Subcutaneous adipose tissue (tissue), 4 donors: Measurements from ENCODE around the gene GPA33. TPM values are rescaled to one million over a fixed set of nuclear protein-coding genes. Genes with fewer than 3 reads are reported as not detected.

Experiments used
- total RNA-seq, 4 donors: library from RNA; depleted of rRNA; stranded (reverse); fragments of >200 nt; gene quantifications; one replicate each; pipeline ENCODE4 v1.1.0, GENCODE V29; 2016
- TF ChIP-seq, protein P1 (sequence below): fragments of 450-650 bp; IDR thresholded peaks from one replicate; pipeline ENCODE4 v1.5.1; 2016; ENCODE audit warnings: low read depth, mild to moderate bottlenecking, control low read depth, antibody characterized with exemption, moderate library complexity

GPA33 gene
- total RNA-seq, 4 donors from 2014 or later: 0.75 to 1.2 TPM; not detected in 2

DNA sequence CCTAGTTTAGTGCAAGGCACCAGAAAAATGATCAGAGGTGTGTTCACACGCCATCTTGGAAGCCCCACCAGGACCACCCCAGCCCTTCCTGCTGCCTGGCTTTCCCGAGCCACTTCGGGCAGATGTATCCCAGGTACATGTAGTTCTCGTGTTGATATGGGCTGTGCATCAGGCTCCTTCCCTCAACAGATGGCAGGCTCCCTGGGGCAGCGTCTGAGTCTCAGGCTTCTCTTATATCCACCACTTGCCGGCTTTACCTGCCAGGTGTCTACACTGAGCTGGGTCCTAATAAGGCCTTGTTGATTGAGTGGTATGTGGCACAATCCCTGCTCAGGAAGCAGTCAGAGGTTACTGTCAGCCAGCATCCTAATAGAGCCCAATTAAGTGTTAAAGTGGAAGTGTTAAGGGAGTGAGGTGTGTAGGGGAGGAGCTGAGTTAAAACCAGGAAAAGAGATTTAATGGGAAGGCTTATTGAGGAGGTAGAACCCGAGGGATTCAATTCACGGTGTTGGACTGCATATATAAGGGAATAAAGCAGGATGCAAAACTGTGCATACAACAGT lies 8.5 kb downstream of the GPA33 start:
- TF ChIP-seq, protein P1, sequence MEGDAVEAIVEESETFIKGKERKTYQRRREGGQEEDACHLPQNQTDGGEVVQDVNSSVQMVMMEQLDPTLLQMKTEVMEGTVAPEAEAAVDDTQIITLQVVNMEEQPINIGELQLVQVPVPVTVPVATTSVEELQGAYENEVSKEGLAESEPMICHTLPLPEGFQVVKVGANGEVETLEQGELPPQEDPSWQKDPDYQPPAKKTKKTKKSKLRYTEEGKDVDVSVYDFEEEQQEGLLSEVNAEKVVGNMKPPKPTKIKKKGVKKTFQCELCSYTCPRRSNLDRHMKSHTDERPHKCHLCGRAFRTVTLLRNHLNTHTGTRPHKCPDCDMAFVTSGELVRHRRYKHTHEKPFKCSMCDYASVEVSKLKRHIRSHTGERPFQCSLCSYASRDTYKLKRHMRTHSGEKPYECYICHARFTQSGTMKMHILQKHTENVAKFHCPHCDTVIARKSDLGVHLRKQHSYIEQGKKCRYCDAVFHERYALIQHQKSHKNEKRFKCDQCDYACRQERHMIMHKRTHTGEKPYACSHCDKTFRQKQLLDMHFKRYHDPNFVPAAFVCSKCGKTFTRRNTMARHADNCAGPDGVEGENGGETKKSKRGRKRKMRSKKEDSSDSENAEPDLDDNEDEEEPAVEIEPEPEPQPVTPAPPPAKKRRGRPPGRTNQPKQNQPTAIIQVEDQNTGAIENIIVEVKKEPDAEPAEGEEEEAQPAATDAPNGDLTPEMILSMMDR: no peak

DNA sequence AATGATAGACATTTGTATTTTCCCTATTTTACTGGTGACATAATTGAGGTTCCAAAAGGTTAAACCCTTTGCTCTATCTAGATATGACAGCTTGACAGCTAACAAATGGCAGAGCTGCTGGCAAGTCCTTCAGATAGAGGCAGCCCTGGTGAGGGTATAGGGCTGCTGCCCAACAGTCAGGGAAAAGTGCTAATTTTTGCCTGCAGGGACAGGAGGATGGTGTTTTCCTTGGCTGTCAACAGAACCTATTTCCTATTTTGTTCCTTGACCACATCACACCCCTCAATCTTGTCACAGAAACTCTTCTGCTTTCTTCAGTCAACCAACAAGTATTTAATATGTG lies 12.3 kb downstream of the GPA33 start:
- TF ChIP-seq, protein P1: no peak

DNA sequence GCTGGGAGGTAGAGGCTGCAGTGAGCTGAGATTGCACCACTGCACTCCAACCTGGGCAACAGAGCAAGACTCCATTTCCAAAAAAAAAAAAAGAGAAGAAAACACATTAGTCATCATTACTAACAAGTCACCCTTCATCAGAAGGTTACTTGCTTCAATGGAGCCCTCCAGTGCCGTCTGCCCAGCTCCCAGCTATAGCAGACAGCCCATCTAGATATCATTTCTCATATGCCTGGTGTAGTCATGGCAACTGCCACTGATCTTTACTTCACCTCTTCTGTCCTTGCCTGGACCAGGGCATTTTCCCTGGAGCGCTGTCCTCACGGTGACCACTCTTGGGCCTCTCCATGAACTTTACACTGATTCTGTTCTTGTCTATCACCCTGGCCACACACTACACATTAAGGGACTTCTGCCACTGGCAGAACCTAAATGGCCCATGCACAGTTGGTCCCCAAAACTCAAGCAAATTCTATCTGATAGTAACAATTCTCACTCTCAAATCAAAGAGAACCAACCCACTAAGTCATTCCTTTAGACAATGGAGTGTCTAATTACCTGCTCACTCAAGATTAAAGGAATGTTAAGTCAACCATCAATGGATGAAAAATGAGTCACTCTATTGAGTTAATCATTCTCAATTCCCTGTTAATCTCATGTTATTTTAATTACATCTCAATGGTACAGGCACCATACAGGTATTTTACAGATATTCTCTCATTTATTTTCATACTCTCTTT lies 12.9 kb downstream of the GPA33 start:
- TF ChIP-seq, protein P1: no peak

DNA sequence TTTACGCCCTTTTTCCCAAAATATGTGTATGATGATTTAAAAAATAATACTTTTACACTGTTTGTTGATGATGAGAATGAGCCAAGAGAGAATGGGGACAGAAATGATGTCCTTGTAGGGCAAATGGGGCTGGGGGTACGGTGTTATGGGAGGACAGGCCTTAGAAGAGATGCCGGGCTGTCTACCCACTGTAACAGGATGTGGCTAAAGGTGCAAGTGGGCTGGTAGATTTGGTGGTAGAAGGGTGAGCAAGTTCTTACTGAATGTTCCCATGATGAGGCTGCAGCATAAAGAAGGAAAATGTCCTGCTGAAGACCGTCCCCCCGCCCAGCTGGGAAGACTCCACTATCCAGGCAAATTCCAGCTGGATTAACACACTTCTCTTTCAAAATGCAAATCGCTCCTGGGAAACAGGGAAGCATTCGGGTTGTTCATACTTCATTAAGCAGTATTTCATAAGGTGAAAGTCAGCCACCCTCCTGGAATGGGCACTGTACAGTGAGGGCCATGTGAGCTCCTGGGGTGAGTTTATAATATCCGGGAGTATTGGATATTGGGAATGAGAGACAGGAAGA lies 14.0 kb downstream of the GPA33 start:
- TF ChIP-seq, protein P1: no peak

DNA sequence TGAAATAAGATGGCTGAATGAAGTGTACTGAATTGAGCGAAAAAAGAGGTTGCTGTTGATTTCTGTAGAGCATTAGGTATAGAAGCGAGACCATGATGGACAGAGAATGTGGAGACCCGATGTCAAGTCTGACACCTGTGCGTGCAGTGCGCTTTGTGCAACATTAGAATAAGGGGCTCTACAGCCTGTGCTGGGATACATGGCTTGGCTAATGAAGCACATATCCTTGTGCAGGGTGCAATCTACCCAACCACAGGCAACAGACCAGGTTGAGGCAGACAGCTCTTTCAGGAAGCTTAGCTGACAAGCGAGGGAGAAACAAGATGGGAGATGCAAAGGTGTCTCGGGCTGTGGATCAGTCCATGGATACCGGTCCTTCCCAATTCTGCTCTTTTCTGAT lies 18.9 kb downstream of the GPA33 start:
- TF ChIP-seq, protein P1: no peak

DNA sequence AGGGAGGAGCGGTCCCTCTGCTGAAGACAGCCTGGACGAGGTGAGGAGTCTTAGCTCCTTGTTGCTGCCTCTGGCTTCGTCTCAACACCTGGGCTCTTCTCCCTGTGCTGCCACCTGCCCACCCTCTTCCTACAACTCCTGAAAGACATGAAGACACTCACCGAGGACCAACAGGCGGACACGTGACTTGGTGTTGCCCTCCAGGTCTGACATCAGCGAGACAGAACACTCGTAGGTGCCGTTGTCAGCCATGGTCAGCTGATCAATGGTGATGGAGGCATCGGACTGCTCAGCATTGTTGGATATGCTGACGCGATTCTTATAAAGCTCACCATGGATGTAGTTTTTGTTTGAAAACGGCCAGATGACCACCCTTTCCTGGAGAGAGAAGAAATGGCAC lies 21.4 kb downstream of the GPA33 start:
- TF ChIP-seq, protein P1: no peak

- TF ChIP-seq, protein P1: no peak
These were observed 22.3 kb downstream of the GPA33 start for GRCh38 chr1:167067904-167068303.
